GM19023 (cell line): ENCODE measurements around the gene ZNF692.
"Not testable (repeated sequence)": the region's sequence is repeated elsewhere in the genome, so short reads cannot be mapped to it uniquely, and the experiment has no call there.

ENCODE experiments used
- ATAC-seq: cut with Tn5 transposase; IDR thresholded peaks from one replicate; pipeline ENCODE4 v1.9.1; 2021; ENCODE audit warnings: mild to moderate bottlenecking, moderate library complexity; ENCODE audit not compliant: unreplicated experiment

ZNF692 gene

GRCh38 chr1:248849637-248850036 is 9.2 kb downstream of the ZNF692 start:
- no peak for ATAC-seq

GRCh38 chr1:248849152-248849551 is 9.7 kb downstream of the ZNF692 start:
- no peak for ATAC-seq

- ATAC-seq = no peak
Measured at GRCh38 chr1:248848602-248849001, 10.3 kb downstream of the ZNF692 start.

- ATAC-seq = no peak
Measured at GRCh38 chr1:248847956-248848561, 10.8 kb downstream of the ZNF692 start.

GRCh38 chr1:248847181-248847955 is 11.5 kb downstream of the ZNF692 start:
- no peak for ATAC-seq

- no peak for ATAC-seq
Measured at GRCh38 chr1:248844526-248844925, 14.4 kb downstream of the ZNF692 start.

GRCh38 chr1:248843687-248844086 is 15.2 kb downstream of the ZNF692 start:
- no peak for ATAC-seq

GRCh38 chr1:248842781-248843331 is 16.0 kb downstream of the ZNF692 start:
- ATAC-seq = no peak

- no peak for ATAC-seq
Measured at GRCh38 chr1:248841702-248842395, 17.0 kb downstream of the ZNF692 start.

GRCh38 chr1:248840946-248841345 is 17.9 kb downstream of the ZNF692 start:
- ATAC-seq = no peak

- no peak for ATAC-seq
Measured at GRCh38 chr1:248839168-248839555, 19.7 kb downstream of the ZNF692 start.

- peak; percentile 61 for ATAC-seq
Measured at GRCh38 chr1:248838357-248839167, 20.3 kb downstream of the ZNF692 start.

GRCh38 chr1:248837781-248838356 is 21.0 kb downstream of the ZNF692 start, which contains the start of gene ZNF672:
Gene ZNF672, plus strand, starts transcription at chr1:248838224. Its CDS starts 9,051 bp downstream, at chr1:248847275.
- peak; percentile 79 for ATAC-seq

GRCh38 chr1:248837045-248837780 is 21.7 kb downstream of the ZNF692 start:
- ATAC-seq = no peak

GRCh38 chr1:248834343-248834940 is 24.4 kb downstream of the ZNF692 start:
- ATAC-seq = no peak

GRCh38 chr1:248831842-248832241 is 27.0 kb downstream of the ZNF692 start:
- ATAC-seq = no peak

- ATAC-seq = not testable (repeated sequence)
Measured at GRCh38 chr1:248830718-248831017, 28.2 kb downstream of the ZNF692 start.

GRCh38 chr1:248828845-248829244 is 30.0 kb downstream of the ZNF692 start:
- no peak for ATAC-seq
